Spleen (tissue), 11 donors: ENCODE results near the gene TSC22D2. TPM values are rescaled to one million over a fixed set of nuclear protein-coding genes. Genes with fewer than 3 reads are reported as not detected.
"Not testable (repeated sequence)": the region's sequence is repeated elsewhere in the genome, so short reads cannot be mapped to it uniquely, and the experiment has no call there.

Experiments used
- DNase-seq: peaks from one replicate; pipeline ENCODE4 v3.0.0-alpha.2; 2020
- H3K27ac ChIP-seq, 8 donors: fragments of 200-600 bp; sonication (generic) in 7 of 8; 1 replicate in 4 of 8; 2 replicates in 4 of 8; pipeline versions ENCODE4 v1.5.0 to v1.8.0; 2016 to 2021; ENCODE audit warnings: inconsistent platforms in 4 of 8, mild to moderate bottlenecking in 4 of 8, moderate library complexity in 1 of 8
- H3K27me3 ChIP-seq, 7 donors: fragments of 200-600 bp; sonication (generic) in 6 of 7; replicated peaks in 1 of 7; 1 replicate in 4 of 7; 2 replicates in 3 of 7; pipeline versions ENCODE4 v1.5.0 to v1.8.0; 2016 to 2021; ENCODE audit warnings: inconsistent platforms in 3 of 7, mild to moderate bottlenecking in 1 of 7
- H3K36me3 ChIP-seq, 6 donors: fragments of 200-600 bp; sonication (generic) in 5 of 6; 1 replicate in 4 of 6; 2 replicates in 2 of 6; pipeline versions ENCODE4 v1.5.0 to v1.8.0; 2016 to 2021; ENCODE audit warnings: inconsistent platforms in 2 of 6
- H3K4me1 ChIP-seq, 6 donors: fragments of 200-600 bp; sonication (generic) in 5 of 6; 1 replicate in 3 of 6; 2 replicates in 3 of 6; pipeline versions ENCODE4 v1.5.0 to v1.8.0; 2016 to 2021; ENCODE audit warnings: inconsistent platforms in 3 of 6
- H3K4me3 ChIP-seq, 8 donors: fragments of 200-600 bp; sonication (generic) in 7 of 8; 1 replicate in 4 of 8; 2 replicates in 4 of 8; pipeline versions ENCODE4 v1.5.0 to v1.8.0; 2016 to 2021; ENCODE audit warnings: inconsistent platforms in 4 of 8, mild to moderate bottlenecking in 4 of 8, moderate library complexity in 2 of 8
- H3K9me3 ChIP-seq, 8 donors: fragments of 200-600 bp; sonication (generic) in 7 of 8; 1 replicate in 4 of 8; 2 replicates in 4 of 8; pipeline versions ENCODE4 v1.5.0 to v1.8.0; 2016 to 2021; ENCODE audit warnings: inconsistent platforms in 4 of 8
- POLR2A ChIP-seq, 3 donors: fragments of 450-650 bp; IDR thresholded peaks; one replicate each; pipeline ENCODE4 v1.5.1; 2017; ENCODE audit warnings: antibody characterized with exemption in 3 of 3, mild to moderate bottlenecking in 1 of 3
- POLR2AphosphoS5 ChIP-seq, 3 donors: sonication (generic); formaldehyde crosslinking; IDR thresholded peaks; one replicate each; pipeline ENCODE4 v1.5.1; 2017; ENCODE audit warnings: antibody characterized with exemption in 3 of 3
- WGBS, 5 donors: extraction: QIAGEN DNeasy Blood & Tissue Kit in 3 of 5; methylation state at CpG; one replicate each; pipeline versions ENCODE4 v1.1.5 to v1.1.7; 2013 to 2018; 5-methylcytosine and 5-hydroxymethylcytosine counted together
- intact Hi-C: fragments of 100-400 bp; cut with DNase I; formaldehyde crosslinking; loops from one replicate; pipeline ENCODE4 v1.15.0; 2023; ENCODE audit warnings: low total_unique reads
- polyA plus RNA-seq, 3 donors: library from polyadenylated mRNA; stranded (reverse); fragments of 200-250 nt; gene quantifications; one replicate each; pipeline ENCODE4 v1.2.1, GENCODE V29; 2013
- total RNA-seq, 7 donors: library from RNA; depleted of rRNA in 3 of 7; stranded (reverse); fragments of >200 nt in 3 of 7; fragmentation: NEBNext Ultra II Directional in 4 of 7; extraction: Animal tissue kit (Norgen Biotek cat#: 25700) in 4 of 7; gene quantifications; one replicate each; pipeline versions ENCODE4 v1.1.0 to v1.2.1, GENCODE V29; 2016 to 2021
- TF ChIP-seq, protein P1 (sequence below), 11 experiments: fragments of 200-600 bp in 7 of 11; fragments of 450-650 bp in 4 of 11; sonication (generic) in 4 of 11; IDR thresholded peaks in 8 of 11; conservative IDR thresholded peaks in 3 of 11; 1 replicate in 7 of 11; 2 replicates in 4 of 11; pipeline versions ENCODE4 v1.4.0 to v1.8.0; 2016 to 2021; ENCODE audit warnings: antibody characterized with exemption in 11 of 11, inconsistent platforms in 4 of 11, mild to moderate bottlenecking in 1 of 11
- donor health status: healthy with polysubstance abuse.
- donor health status: DM: no; HTN: no; CAD: no; lungs with moderate emphysema.
- donor health status: DM: no; HTN: no; CAD: no.
- donor health status: Bipolar disorder and iron deficiency.
- donor health status: healthy.
- donor health status: DM: no; HTN: no; CAD: no.
- donor health status: DM: yes; HTN: yes; CAD: no.

TSC22D2 gene
- total and polyA plus RNA-seq, 10 donors, result 8.4 to 34.8 (median 26.2) TPM

DNA sequence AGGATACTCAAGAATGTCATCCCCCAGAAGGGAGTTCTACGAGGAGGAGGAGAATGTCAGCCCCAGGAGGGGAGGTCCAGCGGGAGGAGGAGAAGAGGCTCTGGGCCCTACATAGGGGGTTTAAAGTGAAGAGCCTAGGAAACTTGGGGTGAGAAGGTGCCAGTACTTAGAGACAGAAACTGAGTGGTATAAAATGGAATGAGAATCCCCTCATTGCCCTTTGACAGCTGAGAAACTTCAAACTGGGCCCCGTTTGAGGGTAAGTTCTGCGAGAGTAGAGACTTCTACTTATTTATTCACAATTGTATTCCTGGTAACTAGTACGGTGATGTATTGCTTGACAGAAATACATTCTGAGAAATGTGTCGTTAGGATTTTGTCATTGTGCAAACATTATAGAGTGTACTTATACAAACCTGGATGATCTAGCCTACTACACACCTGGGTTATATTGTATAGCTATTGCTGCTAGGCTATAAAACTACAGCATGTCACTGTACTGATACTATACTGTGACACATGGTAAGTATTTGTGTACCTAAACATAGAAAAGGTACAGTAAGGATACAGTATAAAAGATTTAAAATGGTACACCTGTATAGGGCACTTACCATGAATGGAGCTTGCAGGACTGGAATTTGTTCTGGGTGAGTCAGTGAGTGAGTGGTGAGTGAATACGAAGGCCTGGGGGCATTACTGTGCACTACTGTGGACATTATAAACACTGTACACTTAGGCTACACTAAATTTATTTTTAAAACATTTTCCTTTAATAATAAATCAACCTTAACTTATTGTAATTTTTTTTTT is 62.0 kb downstream of the TSC22D2 start:
- peaks cover 0 to 6% (median 0%) of the 10 kb centered on the region in 8 donors for H3K9me3 ChIP-seq
- H3K4me3 ChIP-seq, result no peak overlapping the region
- no peak for DNase-seq
- WGBS, 5 donors, result 87 to 92% (median 89%) methylated on average over 7 of the region's 7 CpGs
- H3K4me1 ChIP-seq, result no peaks in the 10 kb centered on the region
- no peaks in the 10 kb centered on the region for H3K36me3 ChIP-seq
- no peak overlapping the region for H3K27ac ChIP-seq
- TF ChIP-seq POLR2A (IDR thresholded peaks at IDR 0.05), result no peak
- TF ChIP-seq, protein P1, sequence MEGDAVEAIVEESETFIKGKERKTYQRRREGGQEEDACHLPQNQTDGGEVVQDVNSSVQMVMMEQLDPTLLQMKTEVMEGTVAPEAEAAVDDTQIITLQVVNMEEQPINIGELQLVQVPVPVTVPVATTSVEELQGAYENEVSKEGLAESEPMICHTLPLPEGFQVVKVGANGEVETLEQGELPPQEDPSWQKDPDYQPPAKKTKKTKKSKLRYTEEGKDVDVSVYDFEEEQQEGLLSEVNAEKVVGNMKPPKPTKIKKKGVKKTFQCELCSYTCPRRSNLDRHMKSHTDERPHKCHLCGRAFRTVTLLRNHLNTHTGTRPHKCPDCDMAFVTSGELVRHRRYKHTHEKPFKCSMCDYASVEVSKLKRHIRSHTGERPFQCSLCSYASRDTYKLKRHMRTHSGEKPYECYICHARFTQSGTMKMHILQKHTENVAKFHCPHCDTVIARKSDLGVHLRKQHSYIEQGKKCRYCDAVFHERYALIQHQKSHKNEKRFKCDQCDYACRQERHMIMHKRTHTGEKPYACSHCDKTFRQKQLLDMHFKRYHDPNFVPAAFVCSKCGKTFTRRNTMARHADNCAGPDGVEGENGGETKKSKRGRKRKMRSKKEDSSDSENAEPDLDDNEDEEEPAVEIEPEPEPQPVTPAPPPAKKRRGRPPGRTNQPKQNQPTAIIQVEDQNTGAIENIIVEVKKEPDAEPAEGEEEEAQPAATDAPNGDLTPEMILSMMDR (IDR thresholded peaks at IDR 0.05 in 8 of 11, conservative IDR thresholded peaks at IDR 0.05 in 3 of 11), result no peak
- TF ChIP-seq POLR2AphosphoS5 (IDR thresholded peaks at IDR 0.05), result no peak
- no peaks in the 10 kb centered on the region for H3K27me3 ChIP-seq
- intact Hi-C loops, result no loop called here

DNA sequence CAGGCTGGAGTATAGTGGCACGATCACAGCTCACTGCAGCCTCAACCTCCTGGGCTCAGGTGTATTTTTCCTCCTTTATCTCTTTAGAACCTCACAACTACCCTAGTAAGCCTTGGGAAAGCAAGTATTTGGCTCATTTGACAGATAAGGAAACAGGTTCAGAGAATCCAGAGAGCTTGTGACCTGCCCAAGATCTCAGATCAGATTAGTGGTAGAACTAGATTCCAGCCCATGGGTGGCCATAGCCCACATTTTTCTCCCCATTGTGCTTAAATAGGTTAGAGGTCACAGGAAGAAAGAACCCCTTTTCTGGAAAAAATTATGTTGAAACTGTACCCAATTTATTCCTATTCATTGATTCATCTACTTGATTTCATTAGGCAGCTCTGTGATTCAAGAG is 64.3 kb downstream of the TSC22D2 start:
- intact Hi-C loops, result no loop called here
- 97 to 100% (median 99%) methylated on average over 1 of the region's 1 CpG for WGBS, 5 donors
- Histone ChIP-seq H3K27me3 (no peaks in the 10 kb centered on the region), H3K4me1 (no peaks in the 10 kb centered on the region), H3K36me3 (no peaks in the 10 kb centered on the region), H3K27ac (no peak overlapping the region), H3K9me3 (peaks cover 0 to 15% (median 8%) of the 10 kb centered on the region in 8 donors), H3K4me3 (no peak overlapping the region)
- TF ChIP-seq, protein P1 (IDR thresholded peaks at IDR 0.05 in 8 of 11, conservative IDR thresholded peaks at IDR 0.05 in 3 of 11), result no peak
- no peak for TF ChIP-seq POLR2A (IDR thresholded peaks at IDR 0.05)
- TF ChIP-seq POLR2AphosphoS5 (IDR thresholded peaks at IDR 0.05), result no peak
- DNase-seq, result no peak

DNA sequence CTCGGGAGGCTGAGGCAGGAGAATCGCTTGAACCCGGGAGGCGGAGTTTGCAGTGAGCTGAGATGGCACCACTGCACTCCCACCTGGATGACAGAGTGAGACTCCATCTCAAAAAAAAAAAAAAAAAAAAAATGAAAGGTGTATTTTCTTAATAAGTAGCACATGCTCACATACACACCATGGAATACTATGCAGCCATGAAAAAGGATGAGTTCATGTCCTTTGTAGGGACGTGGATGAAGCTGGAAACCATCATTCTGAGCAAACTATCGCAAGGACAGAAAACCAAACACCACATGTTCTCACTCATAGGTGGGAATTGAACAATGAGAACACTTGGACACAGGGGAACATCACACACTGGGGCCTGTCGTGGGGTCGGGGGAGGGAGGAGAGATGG is 65.1 kb downstream of the TSC22D2 start:
- intact Hi-C loops, H3K27ac ChIP-seq, DNase-seq, H3K27me3 ChIP-seq, H3K4me1 ChIP-seq, H3K4me3 ChIP-seq, H3K36me3 ChIP-seq: not testable (repeated sequence)
- peaks cover 0 to 23% (median 15%) of the 10 kb centered on the region in 8 donors for H3K9me3 ChIP-seq
- WGBS, 5 donors, result 89 to 96% (median 94%) methylated on average over 7 to 8 of the region's 8 CpGs

DNA sequence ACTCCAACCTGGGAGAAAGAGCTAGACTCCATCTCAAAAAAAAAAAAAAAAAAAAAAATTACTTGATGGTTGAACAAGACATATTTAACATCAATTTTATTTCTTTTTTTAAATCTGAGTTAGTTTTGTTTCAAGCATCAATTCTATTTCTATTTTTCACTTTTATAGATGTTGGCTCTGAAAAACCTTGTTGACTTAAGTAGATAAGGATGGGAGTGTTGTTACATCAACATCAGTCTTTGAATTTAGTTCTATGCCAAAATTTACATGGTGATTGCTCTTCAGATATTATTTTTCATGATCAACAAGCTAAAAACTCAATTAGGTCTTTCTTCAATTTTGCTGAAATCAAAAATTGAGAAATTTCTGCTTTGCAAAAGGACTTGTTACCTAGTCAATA is 71.3 kb downstream of the TSC22D2 start:
- H3K27me3 ChIP-seq, result no peaks in the 10 kb centered on the region
- no peak overlapping the region for H3K4me3 ChIP-seq
- H3K9me3 ChIP-seq, result peaks cover 0 to 39% (median 35%) of the 10 kb centered on the region in 8 donors
- H3K4me1 ChIP-seq, result no peaks in the 10 kb centered on the region
- TF ChIP-seq, protein P1 (IDR thresholded peaks at IDR 0.05 in 8 of 11, conservative IDR thresholded peaks at IDR 0.05 in 3 of 11), result no peak
- TF ChIP-seq POLR2A (IDR thresholded peaks at IDR 0.05) (no peak), POLR2AphosphoS5 (IDR thresholded peaks at IDR 0.05) (no peak)
- H3K27ac ChIP-seq, result no peak overlapping the region
- intact Hi-C loops, result no loop called here
- no peak for DNase-seq
- no peaks in the 10 kb centered on the region for H3K36me3 ChIP-seq
